Measurements from ENCODE around the gene KLF11. TPM values are rescaled to one million over a fixed set of nuclear protein-coding genes. Genes with fewer than 3 reads are reported as not detected.

The KLF11 gene
- total and polyA plus RNA-seq, 8 donors: 4.1 to 21.6 (median 12.0) TPM

- intact Hi-C loops (cut with DNase I; ENCODE audit: low total_unique reads): loop anchor here (10.0 kb wide), 1 partner anchor 240 kb away; no protein-coding TSS in a partner anchor
- H3K27ac ChIP-seq: no peak overlapping the region
- H3K36me3 ChIP-seq: peaks cover 21 to 59% (median 56%) of the 10 kb centered on the region in 4 donors
- TF ChIP-seq CTCF (IDR thresholded peaks at IDR 0.05) (no peak), EP300 (IDR thresholded peaks at IDR 0.05) (no peak), POLR2A (IDR thresholded peaks at IDR 0.05) (no peak), POLR2AphosphoS5 (IDR thresholded peaks at IDR 0.05) (no peak)
- no peak for DNase-seq
- H3K4me1 ChIP-seq: peaks cover 25 to 59% (median 39%) of the 10 kb centered on the region in 4 donors
- no peaks in the 10 kb centered on the region for H3K27me3 ChIP-seq
- 87 to 95% (median 90%) methylated on average over 6 to 7 of the region's 7 CpGs for WGBS, 5 donors
- H3K4me3 ChIP-seq: no peak overlapping the region
- H3K9me3 ChIP-seq: no peaks in the 10 kb centered on the region
Observed at GRCh38 chr2:10054976-10055375, 11.6 kb downstream of the KLF11 start.

- no peak overlapping the region for H3K4me3 ChIP-seq
- intact Hi-C loops (cut with DNase I; ENCODE audit: low total_unique reads): loop anchor here (10.0 kb wide), 1 partner anchor 242 kb away; no protein-coding TSS in a partner anchor
- TF ChIP-seq EP300 (IDR thresholded peaks at IDR 0.05) (no peak), POLR2A (IDR thresholded peaks at IDR 0.05) (no peak), POLR2AphosphoS5 (IDR thresholded peaks at IDR 0.05) (no peak), CTCF (IDR thresholded peaks at IDR 0.05) (no peak)
- peaks cover 23 to 60% (median 43%) of the 10 kb centered on the region in 4 donors for H3K4me1 ChIP-seq
- peak overlapping the region in 1 of 5 donors; percentile 71 for H3K27ac ChIP-seq
- WGBS, 5 donors: 69 to 77% (median 72%) methylated on average over 11 of the region's 11 CpGs
- no peaks in the 10 kb centered on the region for H3K27me3 ChIP-seq
- peaks cover 19 to 45% (median 44%) of the 10 kb centered on the region in 4 donors for H3K36me3 ChIP-seq
- DNase-seq: no peak
- no peaks in the 10 kb centered on the region for H3K9me3 ChIP-seq
Observed at GRCh38 chr2:10056439-10056838, 13.1 kb downstream of the KLF11 start.

DNA sequence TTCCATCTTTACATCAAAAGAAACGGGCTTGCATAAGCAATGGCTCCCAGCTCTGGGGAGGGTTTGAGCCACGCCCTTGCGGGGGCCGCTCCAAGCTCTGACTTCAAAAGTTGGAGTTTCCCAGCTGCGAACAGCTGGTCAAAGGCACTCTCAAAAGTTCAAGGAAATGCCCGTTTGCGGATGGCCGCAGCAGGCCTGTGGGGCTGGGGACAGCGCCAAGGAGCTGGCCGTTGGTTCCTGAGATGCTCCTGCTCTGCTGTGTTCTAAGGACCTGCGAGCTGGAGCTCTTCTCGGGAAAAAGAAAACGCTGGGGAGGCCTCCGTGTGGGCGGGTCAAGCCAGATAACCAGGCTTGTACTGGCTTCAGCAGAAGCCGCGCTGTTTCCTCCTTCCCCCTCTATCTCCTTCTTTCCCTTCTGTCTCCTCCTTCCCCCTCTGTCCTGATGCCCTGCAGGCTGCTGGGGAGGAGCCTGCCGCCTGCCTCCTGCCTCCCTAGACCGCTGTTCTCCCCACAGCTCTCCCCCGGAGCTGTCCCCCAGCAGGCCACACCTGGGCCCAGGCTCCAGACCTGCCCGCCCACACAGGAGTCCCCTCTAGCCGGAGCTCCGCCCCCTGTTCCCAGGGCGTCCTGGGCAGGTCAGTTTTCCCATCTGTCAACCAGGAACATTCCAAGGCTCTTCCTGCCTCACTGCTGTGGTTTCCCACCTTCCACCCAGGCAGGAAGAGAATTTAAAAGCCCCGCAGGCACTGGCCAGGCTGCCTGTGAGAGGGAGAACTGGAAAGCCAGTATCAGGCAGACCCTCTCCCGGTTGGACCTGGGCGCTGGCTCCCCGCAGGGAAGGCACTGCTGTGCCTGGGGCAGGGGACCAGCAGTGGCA, 14.1 kb downstream of the KLF11 start:
- Histone ChIP-seq H3K4me1 (peaks cover 23 to 56% (median 43%) of the 10 kb centered on the region in 4 donors), H3K4me3 (peak overlapping the region; percentile 20 to 37 (median 26)), H3K9me3 (no peaks in the 10 kb centered on the region), H3K27me3 (no peaks in the 10 kb centered on the region), H3K36me3 (peaks cover 10 to 35% (median 34%) of the 10 kb centered on the region in 4 donors), H3K27ac (peak overlapping the region; percentile 34 to 83 (median 71))
- intact Hi-C loops (cut with DNase I; ENCODE audit: low total_unique reads): loop anchor here (10.0 kb wide), 1 partner anchor 243 kb away; no protein-coding TSS in a partner anchor
- WGBS, 5 donors: 13 to 21% (median 18%) methylated on average over 28 of the region's 28 CpGs
- peak; percentile 57 to 88 for DNase-seq
- TF ChIP-seq EP300 (IDR thresholded peaks at IDR 0.05) (no peak), POLR2AphosphoS5 (IDR thresholded peaks at IDR 0.05) (peak in 1 of 3 donors; percentile 29)

GRCh38 chr2:10058251-10059015, 15.1 kb downstream of the KLF11 start:
- H3K27me3 ChIP-seq: no peaks in the 10 kb centered on the region
- DNase-seq: no peak
- peak overlapping the region in 3 of 5 donors; percentile 71 to 83 (median 74) for H3K27ac ChIP-seq
- H3K4me3 ChIP-seq: no peak overlapping the region
- TF ChIP-seq EP300 (IDR thresholded peaks at IDR 0.05) (no peak), POLR2A (IDR thresholded peaks at IDR 0.05) (no peak), POLR2AphosphoS5 (IDR thresholded peaks at IDR 0.05) (no peak), CTCF (IDR thresholded peaks at IDR 0.05) (no peak)
- intact Hi-C loops (cut with DNase I; ENCODE audit: low total_unique reads): loop anchor here (10.0 kb wide), 1 partner anchor 244 kb away; no protein-coding TSS in a partner anchor
- peaks cover 19 to 47% (median 36%) of the 10 kb centered on the region in 4 donors for H3K4me1 ChIP-seq
- peaks cover 10 to 25% (median 24%) of the 10 kb centered on the region in 4 donors for H3K36me3 ChIP-seq
- 92 to 94% (median 93%) methylated on average over 15 to 39 of the region's 39 CpGs for WGBS, 5 donors
- no peaks in the 10 kb centered on the region for H3K9me3 ChIP-seq

Measured in stomach (tissue), 9 donors.